NCI-H82 treated with DMSO at 0.1 percent for 48 hours (cell line): ENCODE data around the gene CDC42EP2.
A peak's percentile ranks its signal among the peaks of the same experiment; 100 is the strongest.

Experiments
- DNase-seq: peaks from one replicate; lab custom pipeline; 2025; ENCODE audit not compliant: unreplicated experiment; lab: John Stamatoyannopoulos, UW

The CDC42EP2 gene

GRCh38 chr11:65314501-65315203 is at the start of gene CDC42EP2:
Gene CDC42EP2 (plus strand): TSS chr11:65314866. CDS start chr11:65320899, 6,033 bp downstream.
- peak; percentile 25 for DNase-seq

DNA sequence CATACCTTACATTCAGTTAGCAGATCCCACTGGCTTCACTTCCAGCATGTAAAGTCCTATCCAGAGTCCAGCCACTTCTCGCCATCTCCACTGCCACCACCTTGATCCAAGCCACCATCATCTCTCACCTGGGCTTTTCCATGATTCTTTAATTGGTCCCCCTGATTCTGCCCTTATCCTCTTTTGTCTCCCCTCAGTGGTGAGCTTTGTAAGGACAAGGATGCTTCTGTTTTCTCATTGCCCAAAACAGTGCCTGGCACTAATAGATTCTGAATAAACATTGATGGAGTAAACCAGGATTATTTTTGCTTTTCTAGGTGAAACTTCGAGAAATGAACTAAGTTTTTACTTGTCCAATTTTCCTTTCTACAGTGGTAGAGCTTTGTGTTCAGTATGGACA is 48.5 kb upstream of the CDC42EP2 start:
- peak; percentile 8 for DNase-seq

DNA sequence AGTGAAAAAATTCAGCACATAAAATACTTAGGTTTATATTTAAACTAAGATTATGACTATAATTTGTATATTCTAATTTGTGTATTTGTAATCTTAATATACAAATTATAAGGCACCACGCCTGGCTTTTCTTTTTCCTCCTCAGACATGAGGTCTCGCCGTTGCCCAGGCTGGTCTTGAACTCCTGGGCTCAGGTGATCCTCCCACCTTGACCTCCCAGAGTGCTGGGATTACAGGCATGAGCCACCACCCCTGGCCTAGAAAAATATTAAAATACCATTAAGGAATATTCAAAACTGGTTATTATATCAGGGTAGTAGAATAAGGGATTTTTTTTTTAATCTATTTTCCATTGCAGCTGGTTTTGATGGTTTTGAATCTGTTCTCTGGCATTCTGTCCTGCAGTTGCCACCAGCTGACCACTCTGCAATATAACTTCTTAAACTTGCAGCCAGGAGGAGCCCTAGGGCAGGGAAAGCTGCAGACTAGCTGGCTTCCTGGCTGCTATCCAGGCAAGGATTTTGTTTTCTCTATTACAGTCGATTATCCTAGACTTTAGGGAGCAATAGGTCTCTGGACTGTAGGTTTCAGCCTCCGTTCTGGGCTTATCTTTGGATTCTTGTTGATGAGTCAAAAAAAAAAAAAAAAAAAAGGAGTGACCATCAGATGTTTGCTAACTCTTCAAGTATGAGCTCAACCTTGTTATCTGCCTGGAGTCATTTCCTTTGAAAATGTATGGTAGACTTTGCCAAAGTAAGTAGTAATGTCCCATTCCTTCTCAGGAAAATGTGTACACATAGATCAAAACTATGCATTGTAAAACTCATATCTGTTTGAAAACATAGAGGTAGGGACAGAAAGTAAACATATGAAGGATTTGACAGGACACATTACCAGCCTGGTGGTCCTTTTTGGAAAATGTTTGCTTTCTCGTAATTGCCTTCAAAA is 39.7 kb upstream of the CDC42EP2 start:
- DNase-seq = peak; percentile 73

- DNase-seq = no peak
Observed at GRCh38 chr11:65275906-65276305, 38.8 kb upstream of the CDC42EP2 start.

GRCh38 chr11:65277631-65278277 is 36.9 kb upstream of the CDC42EP2 start:
- peak; percentile 76 for DNase-seq

- no peak for DNase-seq
Observed at GRCh38 chr11:65278356-65278755, 36.3 kb upstream of the CDC42EP2 start.

- no peak for DNase-seq
Observed at GRCh38 chr11:65279279-65279678, 35.4 kb upstream of the CDC42EP2 start.

DNA sequence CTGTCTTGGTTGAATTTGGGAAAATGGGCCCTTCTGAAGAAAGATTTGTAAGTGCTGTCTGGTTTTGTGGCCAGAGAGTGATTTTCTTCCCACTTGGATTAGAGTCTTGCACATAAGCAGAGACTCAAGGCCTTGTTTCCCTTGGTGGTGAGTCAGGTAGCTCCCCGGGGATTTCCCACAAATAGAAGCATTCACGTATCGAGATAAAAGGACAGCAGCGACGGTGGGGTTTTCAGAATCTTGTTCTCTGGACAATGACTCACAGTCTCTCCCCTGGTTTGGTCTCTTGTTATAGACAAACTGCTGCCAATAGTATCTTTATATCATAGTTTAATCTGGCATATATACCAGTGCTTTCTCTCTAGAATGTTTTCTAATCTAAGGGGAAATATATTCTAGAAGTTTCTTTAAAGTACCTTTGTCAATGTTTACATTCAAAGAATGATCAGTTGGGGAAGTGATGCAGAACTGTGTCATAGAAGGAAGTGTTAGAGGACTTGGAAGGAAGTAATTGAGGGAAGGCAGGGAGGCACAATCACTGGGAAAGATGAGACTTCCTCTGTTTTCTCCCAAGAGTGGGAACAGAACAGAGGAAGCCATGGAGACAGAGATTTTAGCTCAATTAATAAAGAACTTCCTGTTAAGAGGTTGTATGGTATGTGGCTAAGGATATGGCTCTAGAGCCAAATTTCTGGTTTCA is 34.8 kb upstream of the CDC42EP2 start:
- no peak for DNase-seq

- no peak for DNase-seq
Observed at GRCh38 chr11:65280646-65281045, 34.0 kb upstream of the CDC42EP2 start.

DNA sequence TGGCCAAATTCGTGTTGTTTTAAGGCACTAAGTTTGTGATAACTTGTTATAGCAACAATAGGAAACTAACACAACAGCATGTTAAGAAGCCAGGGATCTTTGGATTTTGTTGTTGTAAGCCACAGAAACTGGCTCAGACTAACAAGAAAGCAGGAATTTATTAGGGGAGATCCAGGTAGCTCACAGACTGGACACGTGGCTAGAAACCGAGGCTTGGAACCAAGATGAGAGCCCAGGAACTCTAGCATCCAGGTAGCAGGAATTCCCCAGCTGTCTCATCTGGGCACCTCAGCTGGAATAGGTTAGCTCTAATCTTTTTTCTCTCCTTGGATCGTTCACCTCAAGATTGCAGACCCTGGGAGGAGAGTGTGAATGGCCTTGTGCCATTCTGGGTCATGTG is 28.0 kb upstream of the CDC42EP2 start:
- DNase-seq = no peak

DNA sequence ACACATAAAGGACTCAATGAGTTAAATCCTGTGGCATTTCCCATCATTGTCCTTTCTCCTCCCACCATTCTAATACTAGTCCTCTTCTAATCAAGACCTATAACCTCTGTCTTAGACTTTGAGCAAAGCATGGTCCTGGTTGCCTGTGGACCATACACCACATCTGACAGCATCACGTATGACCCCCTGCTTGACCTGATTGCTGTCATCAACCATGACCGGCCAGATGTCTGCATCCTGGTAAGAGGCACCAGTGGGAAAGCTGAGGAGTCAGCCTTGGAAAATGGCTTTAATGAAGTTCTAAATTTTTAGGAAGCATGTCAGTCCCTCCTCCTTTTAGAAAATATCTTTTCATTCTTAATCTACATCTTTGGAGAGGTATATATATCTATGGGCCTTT is 27.1 kb upstream of the CDC42EP2 start:
- no peak for DNase-seq

- peak; percentile 88 for DNase-seq
Observed at GRCh38 chr11:65288706-65289536, 25.7 kb upstream of the CDC42EP2 start.

- no peak for DNase-seq
Observed at GRCh38 chr11:65290448-65291165, 24.1 kb upstream of the CDC42EP2 start.

GRCh38 chr11:65291613-65292012 is 23.1 kb upstream of the CDC42EP2 start:
- DNase-seq = no peak

- DNase-seq = no peak
Observed at GRCh38 chr11:65292890-65293289, 21.8 kb upstream of the CDC42EP2 start.

DNA sequence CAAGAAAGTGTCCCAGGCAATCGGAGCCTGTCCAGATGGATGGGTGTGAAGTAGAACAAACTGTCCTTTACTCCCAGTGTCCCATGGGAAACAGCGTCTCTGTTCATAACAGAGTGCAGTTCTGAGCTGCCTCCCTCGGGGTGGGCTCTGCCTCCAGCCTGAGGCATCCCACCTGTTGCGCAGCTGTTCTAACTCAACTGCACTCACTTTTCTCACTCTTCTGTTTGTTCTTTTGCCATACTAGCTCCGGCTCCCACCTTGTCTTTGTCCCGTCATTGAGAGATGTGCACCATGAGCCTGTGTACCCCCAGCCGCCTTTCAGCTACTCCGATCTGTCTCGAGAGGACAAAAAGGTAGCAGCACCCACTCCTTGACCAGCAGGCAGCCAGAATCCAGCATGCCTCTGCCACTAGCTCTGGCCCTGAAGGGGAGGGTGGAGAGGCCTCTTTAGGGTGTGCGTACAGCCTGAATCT is 20.7 kb upstream of the CDC42EP2 start:
- DNase-seq = no peak

- no peak for DNase-seq
Observed at GRCh38 chr11:65295001-65295400, 19.7 kb upstream of the CDC42EP2 start.

- no peak for DNase-seq
Observed at GRCh38 chr11:65295571-65296341, 18.9 kb upstream of the CDC42EP2 start.
